Measurements from ENCODE around the gene STAM.
"Not testable (repeated sequence)": the region's sequence is repeated elsewhere in the genome, so short reads cannot be mapped to it uniquely, and the experiment has no call there.

STAM gene

GRCh38 chr10:17712717-17713471, 68.9 kb downstream of the STAM start:
- no peak overlapping the region for H3K4me3 ChIP-seq (ENCODE audit: control insufficient read depth, low read depth, low read length)
- TF ChIP-seq CTCF (conservative IDR thresholded peaks at IDR 0.05; ENCODE audit: control insufficient read depth, insufficient read depth, low read depth, low read length) = no peak
- no peak for DNase-seq (ENCODE audit: low read depth)

GRCh38 chr10:17713758-17714157, 69.8 kb downstream of the STAM start:
- H3K4me3 ChIP-seq (ENCODE audit: control insufficient read depth, low read depth, low read length) = no peak overlapping the region
- no peak for DNase-seq (ENCODE audit: low read depth)
- no peak for TF ChIP-seq CTCF (conservative IDR thresholded peaks at IDR 0.05; ENCODE audit: control insufficient read depth, insufficient read depth, low read depth, low read length)

GRCh38 chr10:17716161-17716560, 72.2 kb downstream of the STAM start:
- no peak overlapping the region for H3K4me3 ChIP-seq (ENCODE audit: control insufficient read depth, low read depth, low read length)
- TF ChIP-seq CTCF (conservative IDR thresholded peaks at IDR 0.05; ENCODE audit: control insufficient read depth, insufficient read depth, low read depth, low read length) = no peak
- no peak for DNase-seq (ENCODE audit: low read depth)

GRCh38 chr10:17722317-17723014, 78.5 kb downstream of the STAM start:
- not testable (repeated sequence) for H3K4me3 ChIP-seq (ENCODE audit: control insufficient read depth, low read depth, low read length); DNase-seq (ENCODE audit: low read depth)

GRCh38 chr10:17725703-17726102, 81.8 kb downstream of the STAM start:
- no peak for TF ChIP-seq CTCF (conservative IDR thresholded peaks at IDR 0.05; ENCODE audit: control insufficient read depth, insufficient read depth, low read depth, low read length)
- no peak overlapping the region for H3K4me3 ChIP-seq (ENCODE audit: control insufficient read depth, low read depth, low read length)
- no peak for DNase-seq (ENCODE audit: low read depth)

GRCh38 chr10:17729630-17730029, 85.7 kb downstream of the STAM start:
- H3K4me3 ChIP-seq (ENCODE audit: control insufficient read depth, low read depth, low read length) = no peak overlapping the region
- no peak for TF ChIP-seq CTCF (conservative IDR thresholded peaks at IDR 0.05; ENCODE audit: control insufficient read depth, insufficient read depth, low read depth, low read length)
- DNase-seq (ENCODE audit: low read depth) = peak; percentile 22

- no peak for DNase-seq (ENCODE audit: low read depth)
- H3K4me3 ChIP-seq (ENCODE audit: control insufficient read depth, low read depth, low read length) = no peak overlapping the region
- TF ChIP-seq CTCF (conservative IDR thresholded peaks at IDR 0.05; ENCODE audit: control insufficient read depth, insufficient read depth, low read depth, low read length) = no peak
Measured at GRCh38 chr10:17730667-17731066, 86.7 kb downstream of the STAM start.
